H1 (cell line): ENCODE results near the gene CTRL. TPM values are rescaled to one million over a fixed set of nuclear protein-coding genes. Genes with fewer than 3 reads are reported as not detected.

Experiments
- CTCF ChIA-PET: fragments of 300-600 bp; sonication (Branson Sonifier 250); formaldehyde crosslinking; loops from one replicate; lab custom pipeline; 2021; ENCODE audit not compliant: partially characterized antibody; lab: Charles Lee
- POLR2A ChIA-PET: fragments of 300-600 bp; sonication (Branson Sonifier 250); formaldehyde crosslinking; loops from one replicate; lab custom pipeline; 2021; ENCODE audit warnings: inconsistent platforms; ENCODE audit not compliant: partially characterized antibody; lab: Charles Lee
- DNase-seq, 2 experiments: peaks; one replicate each; pipeline versions ENCODE4 v3.0.0 to v3.0.0-alpha.2; 2010 to 2022; ENCODE audit warnings: low spot score in 2 of 2, low read depth in 1 of 2, mixed read lengths in 1 of 2
- FAIRE-seq: peaks from 2 replicates; lab custom pipeline; 2011; peaks lifted over from hg19 to GRCh38; lab: Jason Lieb, UNC
- H2AFZ ChIP-seq: 2 replicates; pipeline ENCODE4 v1.8.1; 2012; ENCODE audit warnings: low read length, inconsistent platforms
- H2AK5ac ChIP-seq: 2 replicates; pipeline ENCODE4 v1.6.1; 2013; ENCODE audit warnings: low read depth, low read length
- H2BK120ac ChIP-seq: replicated peaks from 2 replicates; pipeline ENCODE3; 2013; ENCODE audit warnings: low read depth, low read length, inconsistent platforms
- H2BK12ac ChIP-seq: 2 replicates; pipeline ENCODE4 v1.6.1; 2013; ENCODE audit warnings: low read depth, low read length
- H2BK15ac ChIP-seq: 2 replicates; pipeline ENCODE4 v1.6.1; 2013; ENCODE audit warnings: low read length
- H2BK20ac ChIP-seq: 2 replicates; pipeline ENCODE4 v1.6.1; 2013; ENCODE audit warnings: low read length
- H2BK5ac ChIP-seq: 2 replicates; pipeline ENCODE4 v1.6.1; 2013; ENCODE audit warnings: low read depth, low read length
- H3K14ac ChIP-seq: 2 replicates; pipeline ENCODE4 v1.6.1; 2013; ENCODE audit warnings: inconsistent platforms; ENCODE audit not compliant: insufficient read length
- H3K18ac ChIP-seq: 2 replicates; pipeline ENCODE4 v1.6.1; 2013; ENCODE audit warnings: low read length; ENCODE audit errors: extremely low read depth
- H3K23ac ChIP-seq: 2 replicates; pipeline ENCODE4 v1.6.1; 2013; ENCODE audit warnings: inconsistent platforms; ENCODE audit not compliant: insufficient read length
- H3K23me2 ChIP-seq: 2 replicates; pipeline ENCODE4 v1.6.1; 2013; ENCODE audit warnings: low read depth, low read length
- H3K27ac ChIP-seq: 2 replicates; pipeline ENCODE4 v1.6.1; 2011; ENCODE audit warnings: low read depth, low read length, inconsistent platforms
- H3K27me3 ChIP-seq, 4 experiments: replicated peaks in 1 of 4; 1 replicate in 1 of 4; 2 replicates in 3 of 4; pipeline versions ENCODE4 v1.6.1 to v1.8.1; 2011 to 2013; ENCODE audit warnings: low read length in 3 of 4, mild to moderate bottlenecking in 3 of 4, inconsistent platforms in 2 of 4, mixed read lengths in 2 of 4, moderate library complexity in 1 of 4; ENCODE audit not compliant: control insufficient read depth in 3 of 4, insufficient read depth in 3 of 4; ENCODE audit errors: extremely low read depth in 1 of 4
- H3K36me3 ChIP-seq, 4 experiments: 2 replicates each; pipeline versions ENCODE4 v1.6.1 to v1.8.1; 2011 to 2013; ENCODE audit warnings: mild to moderate bottlenecking in 4 of 4, low read length in 3 of 4, moderate library complexity in 2 of 4, control low read depth in 1 of 4, inconsistent platforms in 1 of 4; ENCODE audit not compliant: insufficient read depth in 4 of 4, control insufficient read depth in 2 of 4
- H3K4ac ChIP-seq: replicated peaks from 2 replicates; pipeline ENCODE3; 2013; ENCODE audit warnings: low read length, low read depth, mixed read lengths, inconsistent platforms; ENCODE audit not compliant: insufficient read length
- H3K4me1 ChIP-seq, 4 experiments: replicated peaks in 1 of 4; 1 replicate in 1 of 4; 2 replicates in 3 of 4; pipeline versions ENCODE4 v1.6.1 to v1.8.1; 2011 to 2013; ENCODE audit warnings: low read length in 3 of 4, inconsistent platforms in 2 of 4, mixed read lengths in 1 of 4; ENCODE audit not compliant: insufficient read depth in 4 of 4, control insufficient read depth in 3 of 4
- H3K4me2 ChIP-seq, 2 experiments: 2 replicates each; pipeline versions ENCODE4 v1.6.1 to v1.8.1; 2011 to 2013; ENCODE audit warnings: low read depth in 2 of 2, low read length in 2 of 2, control low read depth in 1 of 2, inconsistent platforms in 1 of 2, mild to moderate bottlenecking in 1 of 2; ENCODE audit not compliant: insufficient read depth in 1 of 2
- H3K4me3 ChIP-seq, 4 experiments: fragments of 200-600, 300-600 bp in 1 of 4; sonication (generic), shearing (Covaris generic), sonication (Bioruptor Twin) in 1 of 4; 2 replicates each; pipeline versions ENCODE4 v1.5.1 to v1.8.1; 2011 to 2016; ENCODE audit warnings: low read length in 4 of 4, low read depth in 3 of 4, control low read depth in 2 of 4, inconsistent platforms in 2 of 4, mild to moderate bottlenecking in 2 of 4, mixed read lengths in 1 of 4, moderate library complexity in 1 of 4; ENCODE audit not compliant: insufficient read depth in 2 of 4; ENCODE audit errors: extremely low read depth in 1 of 4
- H3K56ac ChIP-seq: replicated peaks from 2 replicates; pipeline ENCODE3; 2013; ENCODE audit warnings: low read depth, mild to moderate bottlenecking, mixed read lengths, low read length, inconsistent platforms; ENCODE audit not compliant: insufficient read length
- H3K79me1 ChIP-seq: 2 replicates; pipeline ENCODE4 v1.6.1; 2013; ENCODE audit warnings: low read depth, low read length, control low read depth
- H3K79me2 ChIP-seq, 2 experiments: 2 replicates each; pipeline versions ENCODE4 v1.6.1 to v1.8.1; 2012 to 2013; ENCODE audit warnings: low read length in 2 of 2, mild to moderate bottlenecking in 2 of 2, inconsistent platforms in 1 of 2; ENCODE audit not compliant: insufficient read depth in 2 of 2, control insufficient read depth in 1 of 2
- H3K9ac ChIP-seq, 4 experiments: replicated peaks in 1 of 4; 1 replicate in 1 of 4; 2 replicates in 3 of 4; pipeline versions ENCODE4 v1.6.1 to v1.8.1; 2011 to 2013; ENCODE audit warnings: low read depth in 3 of 4, low read length in 3 of 4, control low read depth in 2 of 4, mild to moderate bottlenecking in 2 of 4, moderate library complexity in 2 of 4, inconsistent platforms in 1 of 4; ENCODE audit errors: extremely low read depth in 1 of 4
- H3K9me3 ChIP-seq, 2 experiments: 2 replicates each; pipeline versions ENCODE4 v1.6.1 to v1.8.1; 2012 to 2013; ENCODE audit warnings: mild to moderate bottlenecking in 2 of 2, moderate library complexity in 2 of 2, control low read depth in 1 of 2, inconsistent platforms in 1 of 2, low read depth in 1 of 2, low read length in 1 of 2, mixed read lengths in 1 of 2; ENCODE audit not compliant: insufficient read depth in 2 of 2
- H4K20me1 ChIP-seq, 2 experiments: replicated peaks in 1 of 2; 2 replicates each; pipeline versions ENCODE3 to v1.8.1; 2011 to 2013; ENCODE audit warnings: inconsistent platforms in 2 of 2, low read length in 2 of 2, mild to moderate bottlenecking in 1 of 2; ENCODE audit not compliant: insufficient read depth in 2 of 2, control insufficient read depth in 1 of 2
- H4K5ac ChIP-seq: 2 replicates; pipeline ENCODE4 v1.6.1; 2013; ENCODE audit warnings: low read length, low read depth, mixed read lengths, inconsistent platforms; ENCODE audit not compliant: insufficient read length
- H4K8ac ChIP-seq: 2 replicates; pipeline ENCODE4 v1.8.0; 2013; ENCODE audit warnings: mild to moderate bottlenecking, moderate library complexity, low read length, inconsistent platforms; ENCODE audit not compliant: insufficient read depth; ENCODE audit errors: extremely low read depth
- H4K91ac ChIP-seq: replicated peaks from 2 replicates; pipeline ENCODE3; 2013; ENCODE audit warnings: low read length, mixed read lengths, inconsistent platforms; ENCODE audit not compliant: insufficient read length
- SRF ChIP-seq: IDR thresholded peaks from 2 replicates; pipeline ENCODE4 v1.6.1; 2011; ENCODE audit warnings: mild to moderate bottlenecking, low read depth, low read length, moderate library complexity
- SUZ12 ChIP-seq: fragments of 200-600 bp; sonication (generic); IDR thresholded peaks from 2 replicates; pipeline ENCODE4 v1.6.1; 2012; ENCODE audit warnings: mild to moderate bottlenecking, inconsistent platforms, low read length, moderate library complexity, mixed read lengths
- TEAD4 ChIP-seq: IDR thresholded peaks from 2 replicates; pipeline ENCODE4 v1.6.1; 2012; ENCODE audit warnings: low read depth, low read length, inconsistent platforms, mixed read lengths
- WGBS, 2 experiments: shearing (Covaris generic) in 1 of 2; methylation state at CpG; one replicate each; pipeline versions ENCODE4 v1.1.6 to v1.1.7; 2013 to 2015; ENCODE audit warnings: low lambda C conversion rate in 2 of 2, mixed read lengths in 2 of 2, inconsistent platforms in 1 of 2, low coverage in 1 of 2, missing lambda C conversion rate in 1 of 2; ENCODE audit not compliant: insufficient replicate concordance in 2 of 2, insufficient coverage in 1 of 2, insufficient read length in 1 of 2; ENCODE audit errors: extremely low coverage in 1 of 2, missing lambda C conversion rate in 1 of 2; 5-methylcytosine and 5-hydroxymethylcytosine counted together
- polyA plus RNA-seq, 7 experiments: library from polyadenylated mRNA; depleted of rRNA in 3 of 7; stranded (reverse) in 5 of 7; unstranded in 2 of 7; fragments of >200 nt in 5 of 7; fragments of 200-250 nt in 2 of 7; gene quantifications; 1 replicate in 5 of 7; 2 replicates in 1 of 7; 4 replicates in 1 of 7; pipeline versions ENCODE4 v1.2.1 to v1.2.3, GENCODE V29; 2011 to 2013; ENCODE audit warnings: missing spikeins in 2 of 7, mixed read lengths in 2 of 7
- total RNA-seq: library from RNA; stranded (reverse); fragmentation: NEBNext Ultra II Directional; extraction: Animal tissue kit (Norgen Biotek cat#: 25700); gene quantifications from 2 replicates; pipeline ENCODE4 v1.2.1, GENCODE V29; 2021

Gene CTRL
- total and polyA plus RNA-seq, 2 of the 8 experiments (the other 6 are each of a cell fraction or from before 2014, with no cell fraction given) = 1.7 to 4.2 TPM

DNA sequence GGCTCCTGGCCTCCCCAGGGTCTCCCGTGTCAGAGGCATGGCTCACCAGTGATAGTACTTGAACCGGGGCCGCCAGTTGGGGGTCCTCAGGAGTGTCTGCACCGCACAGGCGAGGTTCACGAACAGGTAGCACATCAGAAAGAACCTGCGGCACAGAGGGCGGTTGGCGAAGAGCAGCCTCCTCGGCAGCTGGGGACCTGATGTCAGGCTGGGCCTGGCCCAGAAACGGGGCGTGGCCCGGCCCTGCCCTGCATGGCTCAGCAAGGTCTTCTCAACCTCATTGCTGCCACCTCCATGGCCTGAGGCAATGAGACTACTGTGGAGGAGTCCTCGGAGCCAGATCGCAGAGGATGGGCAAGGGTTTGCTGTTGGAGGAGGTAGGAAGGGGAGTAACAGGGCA is 16.4 kb upstream of the CTRL start:
- H4K91ac ChIP-seq = no peak overlapping the region
- no peaks in the 10 kb centered on the region; a peak in 1 of 7 replicates for H3K4me1 ChIP-seq
- peaks cover 3% of the 10 kb centered on the region; the same call in 1 of the 2 replicates for H3K23me2 ChIP-seq
- H2BK120ac ChIP-seq = no peak overlapping the region
- H3K18ac ChIP-seq = no peak overlapping the region
- ChIA-PET POLR2A (interaction anchor here (0.6 to 8.5 kb wide), 4 partner anchors 9 to 18 kb away, joined by 3 to 47 read pairs (median 9); partner anchors contain the start of gene PSMB10), CTCF (interaction anchor here (1.1 to 27.1 kb wide), 6 partner anchors 9 to 146 kb away, joined by 3 to 623 read pairs (median 4); partner anchors contain the start of genes EDC4, NRN1L, PSKH1 and SLC12A4)
- no peak for TF ChIP-seq TEAD4
- no peak for TF ChIP-seq SRF
- TF ChIP-seq SUZ12 = no peak
- H3K4me2 ChIP-seq = no peak overlapping the region
- no peak overlapping the region for H3K27ac ChIP-seq
- H3K4ac ChIP-seq = no peak overlapping the region
- no peak for DNase-seq
- peaks cover 2% of the 10 kb centered on the region; the same call in 1 of the 2 replicates for H3K79me1 ChIP-seq
- no peak overlapping the region for H2AK5ac ChIP-seq
- no peak overlapping the region; the same call in 1 of the 2 replicates for H4K8ac ChIP-seq
- no peak for FAIRE-seq
- no peak overlapping the region for H2BK20ac ChIP-seq
- no peaks in the 10 kb centered on the region for H3K27me3 ChIP-seq
- H3K79me2 ChIP-seq = no peaks in the 10 kb centered on the region
- no peaks in the 10 kb centered on the region for H3K9me3 ChIP-seq
- H3K9ac ChIP-seq = no peak overlapping the region
- H2BK15ac ChIP-seq = no peak overlapping the region
- H3K4me3 ChIP-seq = no peak overlapping the region
- no peak overlapping the region for H2AFZ ChIP-seq
- no peak overlapping the region for H3K56ac ChIP-seq
- H4K20me1 ChIP-seq = peaks cover 9 to 32% of the 10 kb centered on the region in 2 experiments
- no peak overlapping the region for H3K23ac ChIP-seq
- H2BK5ac ChIP-seq = no peak overlapping the region
- H3K14ac ChIP-seq = no peak overlapping the region
- H2BK12ac ChIP-seq = no peak overlapping the region
- H4K5ac ChIP-seq = no peak overlapping the region
- 93% methylated on average over 15 of the region's 15 CpGs; no CpG with 5 or more reads in 1 of the 2 experiments for WGBS, 2 experiments
- peaks cover 12 to 59% (median 26%) of the 10 kb centered on the region in 4 experiments for H3K36me3 ChIP-seq
